T-cell (primary cell): ENCODE results near the gene PCDHB15. TPM values are rescaled to one million over a fixed set of nuclear protein-coding genes. Genes with fewer than 3 reads are reported as not detected.

Experiments
- ATAC-seq, 4 experiments: fragments of 200-7000 bp in 3 of 4; fragments of 150-1000 bp in 1 of 4; cut with Tn5 transposase; replicated peaks in 1 of 4; 1 replicate in 3 of 4; 2 replicates in 1 of 4; pipeline ENCODE4 v1.10.0; 2021; ENCODE audit warnings: moderate library complexity in 3 of 4, mild to moderate bottlenecking in 2 of 4, moderate number of reproducible peaks in 1 of 4
- CTCF ChIA-PET, 2 donors: fragments of 300-600 bp; sonication (Branson Sonifier 250); formaldehyde crosslinking; loops; one replicate each; lab custom pipeline; 2022; ENCODE audit warnings: antibody characterized with exemption in 2 of 2; lab: Charles Lee
- POLR2A ChIA-PET, 2 donors: fragments of 300-600 bp; sonication (Branson Sonifier 250); formaldehyde crosslinking; loops; one replicate each; lab custom pipeline; 2022; ENCODE audit warnings: antibody characterized with exemption in 2 of 2; lab: Charles Lee
- DNase-seq, 35 experiments: peaks; one replicate each; pipeline versions ENCODE4 v3.0.0 to v3.0.0-alpha.2; 2013 to 2023
- H3K27ac ChIP-seq: one replicate; pipeline ENCODE4 v1.5.1; 2013; ENCODE audit warnings: low read length
- H3K27me3 ChIP-seq, 2 experiments: replicated peaks in 1 of 2; 1 replicate in 1 of 2; 2 replicates in 1 of 2; pipeline versions ENCODE4 v1.6.1 to v1.7.0; 2013; ENCODE audit warnings: low read length in 1 of 2, mixed read lengths in 1 of 2; ENCODE audit not compliant: control insufficient read depth in 2 of 2, insufficient read depth in 2 of 2; ENCODE audit errors: extremely low read depth in 1 of 2
- H3K36me3 ChIP-seq, 2 donors: 1 replicate in 1 of 2; 2 replicates in 1 of 2; pipeline versions ENCODE4 v1.6.1 to v1.7.0; 2013; ENCODE audit warnings: low read length in 1 of 2; ENCODE audit not compliant: control insufficient read depth in 2 of 2, insufficient read depth in 1 of 2; ENCODE audit errors: extremely low read depth in 1 of 2
- H3K4me1 ChIP-seq, 2 experiments: 1 replicate in 1 of 2; 2 replicates in 1 of 2; pipeline versions ENCODE4 v1.6.1 to v1.7.0; 2013; ENCODE audit warnings: low read length in 2 of 2, mixed read lengths in 1 of 2; ENCODE audit not compliant: insufficient read depth in 2 of 2, control insufficient read depth in 1 of 2; ENCODE audit errors: extremely low read depth in 1 of 2
- H3K4me3 ChIP-seq, 2 donors: 1 replicate in 1 of 2; 2 replicates in 1 of 2; pipeline versions ENCODE4 v1.5.1 to v1.7.0; 2013; ENCODE audit warnings: mild to moderate bottlenecking in 2 of 2, low read length in 1 of 2, moderate library complexity in 1 of 2; ENCODE audit not compliant: control insufficient read depth in 1 of 2; ENCODE audit errors: extremely low read depth in 1 of 2
- H3K9me3 ChIP-seq: 2 replicates; pipeline ENCODE4 v1.7.0; 2013
- H3K27ac Mint-ChIP-seq, 2 donors: one replicate each; pipeline ENCODE4 v1.8.0; 2020 to 2021; ENCODE audit warnings: mild to moderate bottlenecking in 2 of 2, mixed read lengths in 2 of 2
- H3K27me3 Mint-ChIP-seq, 2 donors: one replicate each; pipeline ENCODE4 v1.8.0; 2021 to 2022; ENCODE audit warnings: mixed read lengths in 2 of 2
- H3K36me3 Mint-ChIP-seq: one replicate; pipeline ENCODE4 v1.8.0; 2021; ENCODE audit warnings: mixed read lengths
- H3K4me1 Mint-ChIP-seq, 3 donors: one replicate each; pipeline ENCODE4 v1.8.0; 2020 to 2022; ENCODE audit warnings: mixed read lengths in 3 of 3, mild to moderate bottlenecking in 1 of 3
- H3K4me3 Mint-ChIP-seq, 3 donors: one replicate each; pipeline ENCODE4 v1.8.0; 2020 to 2022; ENCODE audit warnings: mild to moderate bottlenecking in 3 of 3, mixed read lengths in 3 of 3, moderate library complexity in 3 of 3
- H3K9me3 Mint-ChIP-seq, 3 donors: one replicate each; pipeline ENCODE4 v1.8.0; 2020 to 2022; ENCODE audit warnings: mixed read lengths in 3 of 3
- WGBS: methylation state at CpG from one replicate; pipeline ENCODE4 v1.1.5; 2013; ENCODE audit warnings: missing lambda C conversion rate; ENCODE audit not compliant: insufficient coverage; 5-methylcytosine and 5-hydroxymethylcytosine counted together
- total RNA-seq, 35 experiments: library from RNA in 6 of 35; stranded (reverse) in 6 of 35; fragments of 120-200 nt in 1 of 35; gene quantifications; one replicate each; pipeline versions ENCODE4 v1.2.1 to v1.2.4 and lab custom pipeline; 2013 to 2026

Gene PCDHB15
- total RNA-seq, 5 donors from 2014 or later (not counting 1 experiment from before 2014, with no cell fraction given), result 0.12 to 0.16 TPM; not detected in 3

DNA sequence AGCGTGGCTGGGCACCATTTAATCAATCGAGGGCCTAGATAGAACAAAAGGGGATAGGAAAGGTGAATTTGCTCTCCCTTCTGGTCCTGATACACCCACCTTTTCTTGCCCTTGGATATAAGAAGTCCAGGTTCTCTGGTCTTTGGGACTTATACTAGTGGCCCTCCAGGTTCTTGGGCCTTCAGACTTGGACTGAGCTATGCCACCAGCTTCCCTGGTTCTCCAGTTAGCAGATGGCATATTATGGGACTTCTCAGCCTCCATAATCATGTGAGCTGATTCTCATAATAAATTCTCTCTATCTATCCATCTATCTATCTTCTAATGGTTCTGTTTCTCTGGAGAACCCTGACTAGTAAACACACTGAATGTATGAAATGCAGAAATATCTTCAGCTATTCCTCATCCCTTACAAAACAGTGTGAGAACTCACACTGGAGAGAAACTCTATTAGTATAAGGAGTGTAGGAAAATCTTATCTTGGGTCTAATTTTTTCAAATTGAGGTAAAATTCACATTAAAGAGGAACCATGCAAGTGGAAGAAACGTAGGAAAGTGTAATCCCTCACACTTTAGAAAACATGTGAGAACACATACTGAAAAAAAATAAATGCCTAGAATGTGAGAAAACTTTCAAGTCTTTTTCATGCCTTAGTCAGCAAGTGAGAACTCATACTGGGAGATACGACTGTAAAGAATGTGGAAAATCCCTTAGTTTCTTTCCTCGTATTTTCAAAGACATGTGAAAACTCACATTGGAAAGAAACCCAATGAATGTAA lies 15.5 kb downstream of the PCDHB15 start:
- no peak for DNase-seq
- WGBS, result no CpG with 5 or more reads among the region's 5 CpGs
- POLR2A ChIA-PET, result no interaction called here
- peaks cover 33% of the 10 kb centered on the region for H3K36me3 Mint-ChIP-seq
- Histone ChIP-seq H3K27ac (no peak overlapping the region), H3K36me3 (no peaks in the 10 kb centered on the region), H3K9me3 (peaks cover 37% of the 10 kb centered on the region), H3K4me1 (no peaks in the 10 kb centered on the region), H3K4me3 (no peak overlapping the region), H3K27me3 (no peaks in the 10 kb centered on the region)
- ATAC-seq, result no peak
- H3K27me3 Mint-ChIP-seq, result peaks cover 0 to 1% of the 10 kb centered on the region in 2 donors
- H3K4me1 Mint-ChIP-seq, result no peaks in the 10 kb centered on the region
- peaks cover 8 to 64% (median 51%) of the 10 kb centered on the region in 3 donors for H3K9me3 Mint-ChIP-seq
- CTCF ChIA-PET, result no interaction called here
- no peak overlapping the region for H3K27ac Mint-ChIP-seq
- H3K4me3 Mint-ChIP-seq, result no peak overlapping the region

DNA sequence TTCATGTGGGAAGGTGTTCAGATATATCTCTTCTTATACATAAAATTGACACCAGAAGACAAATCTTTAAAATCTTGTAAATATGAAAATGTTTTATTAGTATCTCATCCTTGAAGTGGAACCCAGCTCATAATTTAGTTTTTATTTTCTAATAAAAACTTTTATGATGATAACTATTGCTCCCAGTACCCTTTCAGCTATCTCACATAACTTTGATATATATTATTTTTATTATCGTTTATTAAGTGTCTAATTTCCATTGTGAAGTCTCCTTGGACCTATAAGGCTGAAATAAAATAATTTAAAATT lies 16.0 kb downstream of the PCDHB15 start:
- CTCF ChIA-PET, result no interaction called here
- Mint-ChIP-seq H3K27me3 (peaks cover 0 to 3% of the 10 kb centered on the region in 2 donors), H3K9me3 (peaks cover 14 to 64% (median 51%) of the 10 kb centered on the region in 3 donors), H3K4me3 (no peak overlapping the region), H3K4me1 (no peaks in the 10 kb centered on the region), H3K36me3 (peaks cover 36% of the 10 kb centered on the region), H3K27ac (no peak overlapping the region)
- POLR2A ChIA-PET, result no interaction called here
- H3K4me3 ChIP-seq, result no peak overlapping the region
- no peak for DNase-seq
- no peaks in the 10 kb centered on the region for H3K36me3 ChIP-seq
- peaks cover 37% of the 10 kb centered on the region for H3K9me3 ChIP-seq
- ATAC-seq, result no peak
- no peak overlapping the region for H3K27ac ChIP-seq
- WGBS, result no CpG with 5 or more reads among the region's 1 CpG
- H3K27me3 ChIP-seq, result no peaks in the 10 kb centered on the region
- no peaks in the 10 kb centered on the region for H3K4me1 ChIP-seq

DNA sequence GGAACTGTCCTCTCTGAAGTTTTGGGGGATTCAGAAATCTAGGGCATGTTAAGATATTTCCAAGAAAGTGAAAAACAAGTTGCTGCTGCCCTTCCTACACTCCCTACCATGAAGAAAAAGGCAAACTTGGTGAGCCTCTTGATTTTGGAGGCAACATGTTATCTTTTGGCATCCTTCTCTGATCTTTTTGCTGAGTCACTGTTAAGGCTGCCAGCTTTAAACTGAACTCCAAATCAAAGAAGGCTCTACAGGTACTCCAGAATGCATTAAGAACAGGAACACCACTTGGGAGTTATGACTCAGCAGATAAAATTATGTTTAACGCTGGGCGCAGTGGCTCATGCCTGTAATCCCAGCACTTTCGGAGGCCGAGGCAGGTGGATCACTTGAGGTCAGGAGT lies 24.0 kb downstream of the PCDHB15 start:
- no CpG with 5 or more reads among the region's 4 CpGs for WGBS
- peaks cover 24% of the 10 kb centered on the region for H3K9me3 ChIP-seq

DNA sequence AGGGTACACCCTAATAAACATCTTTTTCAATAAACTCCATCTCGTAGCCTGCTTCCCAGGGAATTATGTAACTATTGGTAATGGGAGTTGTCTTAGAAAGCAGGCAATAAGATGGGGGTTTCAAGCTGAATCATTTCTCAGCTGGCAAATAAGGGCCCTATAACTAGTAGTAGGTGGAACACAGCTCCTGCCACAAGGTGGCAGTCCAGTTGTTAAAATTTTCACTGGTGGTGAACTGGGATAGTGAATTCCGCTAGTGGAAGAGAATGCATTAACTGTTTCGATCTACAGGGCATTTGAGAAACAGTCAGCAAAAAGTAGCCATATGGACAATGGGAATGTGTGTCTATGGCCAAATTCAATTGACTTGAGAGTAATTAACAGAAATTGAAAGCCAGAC lies 27.7 kb downstream of the PCDHB15 start:
- ATAC-seq, result no peak
- CTCF ChIA-PET, result no interaction called here
- POLR2A ChIA-PET, result no interaction called here
- Histone ChIP-seq H3K27me3 (no peaks in the 10 kb centered on the region), H3K36me3 (no peaks in the 10 kb centered on the region), H3K9me3 (peaks cover 11% of the 10 kb centered on the region), H3K27ac (no peak overlapping the region), H3K4me1 (no peaks in the 10 kb centered on the region), H3K4me3 (no peak overlapping the region)
- no peak overlapping the region for H3K27ac Mint-ChIP-seq
- H3K4me3 Mint-ChIP-seq, result no peak overlapping the region
- H3K9me3 Mint-ChIP-seq, result peaks cover 35 to 67% (median 56%) of the 10 kb centered on the region in 3 donors
- H3K36me3 Mint-ChIP-seq, result peaks cover 42% of the 10 kb centered on the region
- no peak for DNase-seq
- H3K4me1 Mint-ChIP-seq, result no peaks in the 10 kb centered on the region
- WGBS, result 100% methylated on average over 2 of the region's 3 CpGs
- no peaks in the 10 kb centered on the region for H3K27me3 Mint-ChIP-seq

More for the DNA sequence above, 24.0 kb downstream of the PCDHB15 start:
- H3K9me3 Mint-ChIP-seq, result peaks cover 33 to 71% (median 62%) of the 10 kb centered on the region in 3 donors
- no peaks in the 10 kb centered on the region for H3K4me1 Mint-ChIP-seq
- H3K36me3 Mint-ChIP-seq, result peaks cover 48% of the 10 kb centered on the region
- no peaks in the 10 kb centered on the region for H3K4me1 ChIP-seq
- ChIA-PET CTCF (no interaction called here), POLR2A (no interaction called here)
- H3K27ac ChIP-seq, result no peak overlapping the region
- no peaks in the 10 kb centered on the region for H3K36me3 ChIP-seq
- DNase-seq, result no peak
- no peak overlapping the region for H3K4me3 ChIP-seq
- peaks cover 0 to 3% of the 10 kb centered on the region in 2 donors for H3K27me3 Mint-ChIP-seq
- ATAC-seq, result no peak
- no peaks in the 10 kb centered on the region for H3K27me3 ChIP-seq
- H3K27ac Mint-ChIP-seq, result no peak overlapping the region
- no peak overlapping the region for H3K4me3 Mint-ChIP-seq

DNA sequence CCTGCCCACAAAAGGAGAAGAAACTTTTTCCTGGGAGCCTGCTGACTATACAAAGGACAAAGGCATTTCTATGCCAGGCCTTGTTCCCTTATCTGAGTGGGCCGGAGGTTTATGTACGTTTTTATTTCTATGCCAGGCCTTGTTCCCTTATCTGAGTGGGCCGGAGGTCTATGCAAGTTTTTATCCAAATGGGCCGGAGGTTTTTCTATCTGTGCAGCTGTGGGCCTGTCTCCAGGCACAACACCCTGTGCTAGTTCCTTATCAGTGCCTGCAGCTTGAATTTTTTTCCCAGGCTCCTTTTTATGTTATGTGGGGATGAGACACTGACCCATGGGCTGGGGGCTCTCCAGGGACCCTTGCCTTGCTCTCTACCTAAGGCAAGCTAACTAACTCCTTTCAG lies 53.2 kb downstream of the PCDHB15 start:
- no peaks in the 10 kb centered on the region for H3K27me3 ChIP-seq
- no peaks in the 10 kb centered on the region for H3K4me1 ChIP-seq
- H3K9me3 Mint-ChIP-seq, result peaks cover 20 to 74% (median 56%) of the 10 kb centered on the region in 3 donors
- no peaks in the 10 kb centered on the region for H3K4me1 Mint-ChIP-seq
- H3K27ac Mint-ChIP-seq, result no peak overlapping the region
- ATAC-seq (no peak), DNase-seq (no peak)
- H3K36me3 Mint-ChIP-seq, result peaks cover 61% of the 10 kb centered on the region
- H3K27me3 Mint-ChIP-seq, result no peaks in the 10 kb centered on the region
- H3K36me3 ChIP-seq, result no peaks in the 10 kb centered on the region
- no peak overlapping the region for H3K27ac ChIP-seq
- H3K9me3 ChIP-seq, result peaks cover 9% of the 10 kb centered on the region
- ChIA-PET CTCF (no interaction called here), POLR2A (no interaction called here)
- no peak overlapping the region for H3K4me3 ChIP-seq
- 94% methylated on average over 3 of the region's 4 CpGs for WGBS
- no peak overlapping the region for H3K4me3 Mint-ChIP-seq

Other genes starting within 250 kb of the PCDHB15 start
- gene PCDHB1, start 194.0 kb upstream of the PCDHB15 start, total RNA-seq, result not detected
- 1 to 10 TPM in 1 of 5 donors, under 1 TPM in 1, not detected in 3; 0.09 to 1.4 TPM for gene PCDHB2, start 150.8 kb upstream of the PCDHB15 start, total RNA-seq
- 1 to 10 TPM in 1 of 5 donors, not detected in 4; 1.2 TPM for gene PCDHB3, start 144.9 kb upstream of the PCDHB15 start, total RNA-seq
- not detected for gene PCDHB4, start 123.6 kb upstream of the PCDHB15 start, total RNA-seq
- gene PCDHB5, start 110.2 kb upstream of the PCDHB15 start, total RNA-seq, result under 1 TPM in 3 of 5 donors, not detected in 2; 0.09 to 0.32 (median 0.30) TPM
- not detected for gene PCDHB6, start 95.3 kb upstream of the PCDHB15 start, total RNA-seq
- not detected for gene PCDHB7, start 72.8 kb upstream of the PCDHB15 start, total RNA-seq
- not detected for gene PCDHB8, start 67.6 kb upstream of the PCDHB15 start, total RNA-seq
- gene PCDHB16, start 63.0 kb upstream of the PCDHB15 start, total RNA-seq, result not detected
- gene PCDHB9, start 58.2 kb upstream of the PCDHB15 start, total RNA-seq, result under 1 TPM in 3 of 5 donors, not detected in 2; 0.09 to 0.26 (median 0.23) TPM
- gene PCDHB10, start 53.0 kb upstream of the PCDHB15 start, total RNA-seq, result not detected
- gene PCDHB11, start 45.8 kb upstream of the PCDHB15 start, total RNA-seq, result not detected
- not detected for gene PCDHB12, start 36.7 kb upstream of the PCDHB15 start, total RNA-seq
- under 1 TPM in 1 of 5 donors, not detected in 4; 0.06 TPM for gene PCDHB13, start 31.5 kb upstream of the PCDHB15 start, total RNA-seq
- gene PCDHB14, start 22.1 kb upstream of the PCDHB15 start, total RNA-seq, result under 1 TPM in 1 of 5 donors, not detected in 4; 0.12 TPM
- 1 to 10 TPM in 2 of 5 donors, under 1 TPM in 2, not detected in 1; 0.49 to 2.0 (median 0.97) TPM for gene SLC25A2, start 58.7 kb downstream of the PCDHB15 start, total RNA-seq
- gene TAF7, start 75.4 kb downstream of the PCDHB15 start, total RNA-seq, result 100 to 1,000 TPM in 3 of 5 donors, 10 to 100 TPM in 2; 83.7 to 103 (median 101) TPM
- gene PCDHGA1, start 85.1 kb downstream of the PCDHB15 start, total RNA-seq, result under 1 TPM in 4 of 5 donors, not detected in 1; 0.16 to 0.38 (median 0.31) TPM
- under 1 TPM in 2 of 5 donors, not detected in 3; 0.13 to 0.15 TPM for gene PCDHGA2, start 93.4 kb downstream of the PCDHB15 start, total RNA-seq
- gene PCDHGA3, start 98.4 kb downstream of the PCDHB15 start, total RNA-seq, result under 1 TPM in 2 of 5 donors, not detected in 3; 0.09 to 0.20 TPM
- under 1 TPM in 2 of 5 donors, not detected in 3; 0.13 to 0.19 TPM for gene PCDHGB1, start 104.7 kb downstream of the PCDHB15 start, total RNA-seq
- gene PCDHGA4, start 109.6 kb downstream of the PCDHB15 start, total RNA-seq, result under 1 TPM in 4 of 5 donors, not detected in 1; 0.18 to 0.37 (median 0.28) TPM
- gene PCDHGB2, start 114.6 kb downstream of the PCDHB15 start, total RNA-seq, result under 1 TPM; 0.16 to 0.62 (median 0.47) TPM
- under 1 TPM in 3 of 5 donors, not detected in 2; 0.06 to 0.43 (median 0.41) TPM for gene PCDHGA5, start 118.8 kb downstream of the PCDHB15 start, total RNA-seq
- under 1 TPM; 0.20 to 0.85 (median 0.41) TPM for gene PCDHGB3, start 124.8 kb downstream of the PCDHB15 start, total RNA-seq
- under 1 TPM; 0.19 to 0.64 (median 0.28) TPM for gene PCDHGA6, start 128.5 kb downstream of the PCDHB15 start, total RNA-seq
- gene PCDHGA7, start 137.3 kb downstream of the PCDHB15 start, total RNA-seq, result under 1 TPM; 0.16 to 0.53 (median 0.21) TPM
- under 1 TPM; 0.09 to 0.29 (median 0.19) TPM for gene PCDHGB4, start 142.3 kb downstream of the PCDHB15 start, total RNA-seq
- under 1 TPM in 3 of 5 donors, not detected in 2; 0.05 to 0.13 (median 0.09) TPM for gene PCDHGA8, start 147.2 kb downstream of the PCDHB15 start, total RNA-seq
- under 1 TPM; 0.26 to 0.96 (median 0.39) TPM for gene PCDHGB5, start 152.6 kb downstream of the PCDHB15 start, total RNA-seq
- gene PCDHGA9, start 157.4 kb downstream of the PCDHB15 start, total RNA-seq, result under 1 TPM in 4 of 5 donors, not detected in 1; 0.14 to 0.26 (median 0.19) TPM
- gene PCDHGB6, start 162.6 kb downstream of the PCDHB15 start, total RNA-seq, result under 1 TPM in 4 of 5 donors, not detected in 1; 0.19 to 0.59 (median 0.37) TPM
- gene PCDHGA10, start 167.6 kb downstream of the PCDHB15 start, total RNA-seq, result under 1 TPM; 0.10 to 0.53 (median 0.32) TPM
- gene PCDHGB7, start 172.3 kb downstream of the PCDHB15 start, total RNA-seq, result under 1 TPM; 0.16 to 0.33 (median 0.22) TPM
- gene PCDHGA11, start 175.7 kb downstream of the PCDHB15 start, total RNA-seq, result under 1 TPM in 4 of 5 donors, not detected in 1; 0.06 to 0.44 (median 0.11) TPM
- gene PCDHGA12, start 185.1 kb downstream of the PCDHB15 start, total RNA-seq, result under 1 TPM in 4 of 5 donors, not detected in 1; 0.09 to 0.53 (median 0.22) TPM
- under 1 TPM in 4 of 5 donors, not detected in 1; 0.12 to 0.30 (median 0.24) TPM for gene PCDHGC3, start 230.6 kb downstream of the PCDHB15 start, total RNA-seq
- under 1 TPM in 2 of 5 donors, not detected in 3; 0.18 to 0.51 TPM for gene PCDHGC4, start 239.6 kb downstream of the PCDHB15 start, total RNA-seq
- not detected for gene PCDHGC5, start 243.7 kb downstream of the PCDHB15 start, total RNA-seq